HG03571 (cell line): ENCODE results near the gene ZC3H18.
"Not testable (repeated sequence)": the region's sequence is repeated elsewhere in the genome, so short reads cannot be mapped to it uniquely, and the experiment has no call there.

Experiments used
- ATAC-seq: cut with Tn5 transposase; IDR thresholded peaks from one replicate; pipeline ENCODE4 v1.9.1; 2021; ENCODE audit not compliant: unreplicated experiment

ZC3H18 gene

GRCh38 chr16:88651989-88652761, 82.0 kb downstream of the ZC3H18 start:
- no peak for ATAC-seq

- no peak for ATAC-seq
Observed at GRCh38 chr16:88652762-88653063, 82.5 kb downstream of the ZC3H18 start.

GRCh38 chr16:88653101-88653500, 82.9 kb downstream of the ZC3H18 start:
- ATAC-seq, result no peak

- ATAC-seq, result no peak
Observed at GRCh38 chr16:88653596-88654362, 83.6 kb downstream of the ZC3H18 start.

- no peak for ATAC-seq
Observed at GRCh38 chr16:88654363-88655052, 84.3 kb downstream of the ZC3H18 start.

- ATAC-seq, result no peak
Observed at GRCh38 chr16:88655053-88655732, 85.0 kb downstream of the ZC3H18 start.

GRCh38 chr16:88655733-88656281, 85.6 kb downstream of the ZC3H18 start:
- ATAC-seq, result no peak

- no peak for ATAC-seq
Observed at GRCh38 chr16:88656291-88656980, 86.2 kb downstream of the ZC3H18 start.

GRCh38 chr16:88657371-88657770, 87.2 kb downstream of the ZC3H18 start:
- ATAC-seq, result no peak

GRCh38 chr16:88658714-88659113, 88.5 kb downstream of the ZC3H18 start:
- ATAC-seq, result no peak

GRCh38 chr16:88659160-88659559, 89.0 kb downstream of the ZC3H18 start:
- no peak for ATAC-seq

- ATAC-seq, result no peak
Observed at GRCh38 chr16:88661468-88661867, 91.3 kb downstream of the ZC3H18 start.

GRCh38 chr16:88662222-88662842, 92.1 kb downstream of the ZC3H18 start:
- ATAC-seq, result peak; percentile 2

- ATAC-seq, result peak; percentile 92
Observed at GRCh38 chr16:88662843-88663606, 92.8 kb downstream of the ZC3H18 start, which contains the start of gene MVD. Gene MVD (minus strand): TSS chr16:88663091. CDS start chr16:88663080, 11 bp downstream.

GRCh38 chr16:88665148-88665547, 94.9 kb downstream of the ZC3H18 start:
- ATAC-seq, result no peak

- no peak for ATAC-seq
Observed at GRCh38 chr16:88665570-88665969, 95.4 kb downstream of the ZC3H18 start.

GRCh38 chr16:88667461-88667860, 97.3 kb downstream of the ZC3H18 start:
- ATAC-seq, result no peak

- ATAC-seq, result not testable (repeated sequence)
Observed at GRCh38 chr16:88669493-88669892, 99.3 kb downstream of the ZC3H18 start.

- ATAC-seq, result no peak
Observed at GRCh38 chr16:88669980-88670379, 99.8 kb downstream of the ZC3H18 start.
